GM18526 (cell line): ENCODE results near the gene DDIT4.

Experiments used
- POLR2A ChIP-seq: IDR thresholded peaks from 3 replicates; pipeline ENCODE4 v1.6.1; 2011; ENCODE audit not compliant: insufficient read length; ENCODE audit errors: extremely low read depth

Gene DDIT4

DNA sequence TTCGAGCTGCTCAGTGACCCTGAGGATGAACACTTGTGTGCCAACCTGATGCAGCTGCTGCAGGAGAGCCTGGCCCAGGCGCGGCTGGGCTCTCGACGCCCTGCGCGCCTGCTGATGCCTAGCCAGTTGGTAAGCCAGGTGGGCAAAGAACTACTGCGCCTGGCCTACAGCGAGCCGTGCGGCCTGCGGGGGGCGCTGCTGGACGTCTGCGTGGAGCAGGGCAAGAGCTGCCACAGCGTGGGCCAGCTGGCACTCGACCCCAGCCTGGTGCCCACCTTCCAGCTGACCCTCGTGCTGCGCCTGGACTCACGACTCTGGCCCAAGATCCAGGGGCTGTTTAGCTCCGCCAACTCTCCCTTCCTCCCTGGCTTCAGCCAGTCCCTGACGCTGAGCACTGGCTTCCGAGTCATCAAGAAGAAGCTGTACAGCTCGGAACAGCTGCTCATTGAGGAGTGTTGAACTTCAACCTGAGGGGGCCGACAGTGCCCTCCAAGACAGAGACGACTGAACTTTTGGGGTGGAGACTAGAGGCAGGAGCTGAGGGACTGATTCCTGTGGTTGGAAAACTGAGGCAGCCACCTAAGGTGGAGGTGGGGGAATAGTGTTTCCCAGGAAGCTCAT is 1.1 kb downstream of the DDIT4 start:
- TF ChIP-seq POLR2A, result peak; percentile 53

- no peak for TF ChIP-seq POLR2A
These were observed 1.8 kb downstream of the DDIT4 start for GRCh38 chr10:72275351-72276012.

GRCh38 chr10:72276013-72276387 is 2.3 kb downstream of the DDIT4 start:
- no peak for TF ChIP-seq POLR2A

- peak; percentile 62 for TF ChIP-seq POLR2A
These were observed 3.0 kb downstream of the DDIT4 start for GRCh38 chr10:72276421-72277339.

GRCh38 chr10:72277340-72277995 is 3.7 kb downstream of the DDIT4 start:
- TF ChIP-seq POLR2A, result no peak

DNA sequence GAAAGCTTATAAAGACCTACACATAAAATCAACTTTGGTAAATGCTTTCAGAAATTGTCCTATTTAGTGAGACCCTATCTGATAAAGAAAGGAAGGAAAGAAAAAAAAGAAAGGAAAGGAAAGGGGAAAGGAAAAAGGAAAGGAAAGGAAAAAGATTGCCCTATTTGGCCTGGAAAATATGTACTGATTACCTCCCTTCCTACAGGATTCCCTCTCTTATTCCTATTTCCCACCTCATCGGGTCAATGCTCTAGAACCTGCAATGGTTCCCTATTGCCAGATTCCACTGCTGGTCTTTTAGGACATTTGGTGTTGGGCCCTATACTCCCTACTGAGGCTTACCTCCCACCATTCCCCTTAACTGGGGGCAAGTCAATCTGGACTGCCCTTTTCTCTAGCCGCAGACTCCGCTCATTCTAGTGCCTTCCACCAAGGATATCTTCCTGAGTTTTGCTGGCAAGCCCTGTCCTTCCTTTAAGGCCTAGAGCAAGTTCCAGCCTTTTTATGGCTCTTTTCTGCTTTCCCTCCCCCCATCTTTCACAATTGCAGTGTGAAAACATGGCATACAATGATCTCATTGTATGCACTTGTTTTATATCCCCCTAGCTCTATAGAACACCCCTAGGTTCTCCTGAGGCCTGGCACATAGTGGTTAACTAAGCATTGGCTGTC is 4.4 kb downstream of the DDIT4 start:
- no peak for TF ChIP-seq POLR2A

DNA sequence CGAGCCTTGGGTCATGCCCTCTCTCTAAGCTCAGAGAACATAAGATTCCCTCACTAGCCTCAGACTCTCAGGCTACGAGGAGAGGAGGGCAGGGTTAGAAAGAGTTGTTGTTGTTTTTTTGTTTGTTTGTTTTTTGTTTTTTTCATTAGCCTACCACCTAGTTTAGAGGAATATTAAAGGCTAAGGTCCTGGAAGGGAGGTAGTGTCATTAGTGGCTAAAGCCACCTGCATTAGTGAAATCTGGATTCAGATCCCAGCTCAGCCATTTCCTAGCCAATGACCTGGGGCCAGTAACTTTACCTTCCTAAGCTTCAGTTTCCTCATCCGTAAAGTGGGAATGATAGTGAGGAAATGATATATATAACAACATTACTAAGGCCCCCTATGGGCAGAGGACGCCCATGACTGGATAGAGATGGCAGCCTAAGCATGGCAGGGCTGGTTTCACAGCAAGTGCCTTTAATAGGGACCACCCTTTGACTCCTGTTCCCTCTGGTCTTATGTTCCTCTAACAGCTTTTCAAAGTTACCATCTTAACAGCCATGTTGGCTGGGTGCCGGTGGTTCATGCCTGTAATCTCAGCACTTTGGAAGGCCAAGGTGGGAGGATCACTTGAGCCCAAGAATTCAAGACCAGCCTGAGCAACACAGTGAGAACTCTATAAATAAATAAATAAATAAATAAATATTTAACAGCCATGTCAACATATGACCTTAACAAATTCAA is 5.1 kb downstream of the DDIT4 start:
- TF ChIP-seq POLR2A, result no peak

GRCh38 chr10:72283131-72283530 is 9.4 kb downstream of the DDIT4 start:
- TF ChIP-seq POLR2A, result no peak

DNA sequence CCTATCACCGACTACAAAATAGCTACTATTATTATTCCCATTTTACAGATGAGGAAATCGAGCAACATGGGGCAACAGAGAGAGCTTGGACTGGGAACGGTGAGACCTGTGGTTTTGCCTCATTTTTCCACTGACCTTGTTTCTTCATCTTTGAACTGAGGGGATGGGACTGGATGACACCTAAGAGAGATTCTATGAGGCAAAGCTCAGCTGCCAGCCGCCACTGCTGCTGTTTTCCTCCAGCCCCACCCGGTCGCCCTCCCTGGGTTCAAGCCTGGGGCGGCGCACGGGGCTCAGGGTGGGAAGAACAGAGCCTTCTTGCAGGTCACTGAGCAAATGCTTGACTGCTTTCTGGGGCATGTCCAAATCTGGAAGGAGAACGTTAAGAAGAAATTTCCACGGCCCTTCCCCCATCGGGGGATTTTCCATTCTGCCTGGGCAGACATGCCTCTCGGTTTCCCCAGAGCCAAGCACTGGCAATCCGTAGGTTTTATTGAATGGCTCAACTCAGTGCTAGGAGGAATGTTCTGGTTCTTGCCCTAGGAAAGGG is 12.3 kb downstream of the DDIT4 start:
- no peak for TF ChIP-seq POLR2A

DNA sequence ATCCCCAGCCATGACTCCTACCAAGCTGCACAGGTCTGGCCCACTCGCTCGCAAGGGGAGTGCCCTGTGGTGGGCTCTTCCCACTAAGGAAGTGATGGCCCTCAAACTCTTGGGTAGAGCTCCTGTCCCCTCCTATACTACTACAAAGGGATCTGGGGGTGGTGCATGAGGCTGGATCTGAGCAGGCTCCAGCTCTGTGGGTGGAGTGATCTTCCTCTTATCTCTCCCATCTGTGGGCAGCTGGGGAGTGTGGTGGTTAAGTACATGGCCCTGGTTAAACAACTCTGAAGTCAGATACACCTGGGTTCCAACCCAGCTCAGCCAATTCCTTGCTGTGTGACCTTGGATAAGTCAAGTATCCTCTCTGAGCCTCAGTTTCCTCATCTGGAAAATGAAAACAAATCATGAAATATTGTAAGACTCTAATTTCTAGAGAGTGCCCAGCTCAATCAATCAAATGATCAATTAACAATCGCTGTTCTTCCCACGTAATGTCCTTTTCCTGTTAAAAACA is 17.4 kb downstream of the DDIT4 start:
- TF ChIP-seq POLR2A, result no peak

GRCh38 chr10:72292223-72292691 is 18.5 kb downstream of the DDIT4 start:
- TF ChIP-seq POLR2A, result no peak

DNA sequence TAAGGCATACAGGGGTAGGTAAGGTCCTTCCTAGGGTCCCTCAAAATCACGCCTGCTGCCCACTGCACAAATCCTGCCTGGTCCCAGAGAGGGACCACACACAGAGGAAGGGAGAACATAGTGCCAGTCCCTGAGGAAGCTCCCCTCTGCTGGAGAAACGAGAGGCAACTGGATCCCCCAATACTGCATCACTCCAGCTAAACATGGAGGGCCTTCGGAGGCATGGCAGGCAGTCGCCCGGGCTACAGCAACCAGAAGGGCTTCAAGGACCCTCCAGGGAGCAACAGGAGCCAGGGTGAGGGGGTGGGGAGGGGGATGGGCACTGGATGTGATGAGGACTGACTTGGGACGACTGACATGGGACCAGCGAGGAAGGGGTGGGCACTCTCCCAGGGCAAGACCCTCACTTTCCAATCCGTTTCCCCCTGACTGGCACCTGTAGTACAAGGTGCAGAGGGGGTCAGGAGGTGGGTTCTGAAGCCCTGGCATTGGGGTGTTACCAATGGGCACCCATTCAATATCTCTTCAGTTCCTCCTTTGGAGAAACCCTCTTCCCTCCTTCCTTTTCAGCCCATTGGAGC is 21.7 kb downstream of the DDIT4 start:
- TF ChIP-seq POLR2A, result no peak

DNA sequence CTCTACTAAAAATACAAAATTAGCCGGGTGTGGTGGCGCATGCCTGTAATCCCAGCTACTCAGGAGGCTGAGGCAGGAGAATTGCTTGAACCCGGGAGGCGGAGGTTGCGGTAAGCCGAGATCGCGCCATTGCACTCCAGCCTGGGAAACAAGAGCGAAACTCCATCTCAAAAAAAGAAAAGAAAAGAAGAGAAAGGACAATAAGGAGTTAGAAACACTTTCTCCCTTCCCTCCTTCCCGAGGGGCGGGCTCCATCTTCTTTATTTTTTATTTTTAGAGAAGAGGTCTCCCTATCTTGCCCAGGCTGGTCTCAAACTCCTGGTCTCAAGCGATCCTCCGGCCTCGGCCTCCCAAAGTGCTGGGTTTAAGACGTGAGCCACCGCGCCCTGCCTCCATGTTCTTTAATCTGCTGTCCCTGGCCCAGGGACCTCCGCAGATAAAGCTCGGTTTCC is 23.1 kb downstream of the DDIT4 start:
- TF ChIP-seq POLR2A, result peak; percentile 42
